ENCODE data around the gene CA12.

CA12 gene

GRCh38 chr15:63401714-63402497, 20.3 kb upstream of the CA12 start:
- DNase-seq = no peak

DNA sequence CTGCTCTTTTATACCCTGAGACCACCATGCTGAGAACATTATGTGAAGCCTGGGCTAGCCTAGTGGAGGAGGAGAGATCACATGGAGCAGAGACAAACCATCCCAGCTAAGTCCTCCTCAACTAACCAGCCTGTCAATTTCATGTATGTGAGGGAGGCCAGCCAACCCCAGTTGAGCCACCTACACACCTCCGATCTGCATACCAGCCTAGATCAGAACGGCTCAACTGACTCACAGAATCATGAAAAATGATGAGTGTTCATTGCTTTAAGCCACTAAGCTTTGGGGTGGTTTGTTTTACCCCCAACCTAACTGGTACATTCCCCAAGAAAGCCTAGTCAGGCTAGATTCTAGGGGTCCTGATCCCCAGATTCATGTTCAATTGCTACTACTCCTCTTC, 19.4 kb upstream of the CA12 start:
- no peak for DNase-seq

DNA sequence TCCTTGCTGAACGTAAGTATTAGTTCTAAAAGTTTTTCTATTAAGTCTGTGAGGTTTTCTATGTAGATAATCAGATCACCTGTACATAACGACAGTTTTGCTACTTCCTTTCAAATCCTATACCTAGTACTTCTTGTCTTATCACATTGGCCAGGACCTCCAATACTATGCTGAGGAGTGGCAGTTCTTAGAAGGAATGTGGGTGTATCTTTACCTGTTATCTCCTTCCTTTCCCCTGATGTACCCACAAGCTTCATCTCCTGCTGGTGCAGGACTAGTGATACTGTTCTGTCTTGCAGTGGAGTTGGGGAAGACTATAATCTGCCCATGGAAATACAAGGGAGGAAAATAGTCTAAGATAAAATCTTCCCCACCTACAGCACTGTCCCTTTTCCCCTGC, 16.8 kb upstream of the CA12 start:
- DNase-seq = no peak

DNA sequence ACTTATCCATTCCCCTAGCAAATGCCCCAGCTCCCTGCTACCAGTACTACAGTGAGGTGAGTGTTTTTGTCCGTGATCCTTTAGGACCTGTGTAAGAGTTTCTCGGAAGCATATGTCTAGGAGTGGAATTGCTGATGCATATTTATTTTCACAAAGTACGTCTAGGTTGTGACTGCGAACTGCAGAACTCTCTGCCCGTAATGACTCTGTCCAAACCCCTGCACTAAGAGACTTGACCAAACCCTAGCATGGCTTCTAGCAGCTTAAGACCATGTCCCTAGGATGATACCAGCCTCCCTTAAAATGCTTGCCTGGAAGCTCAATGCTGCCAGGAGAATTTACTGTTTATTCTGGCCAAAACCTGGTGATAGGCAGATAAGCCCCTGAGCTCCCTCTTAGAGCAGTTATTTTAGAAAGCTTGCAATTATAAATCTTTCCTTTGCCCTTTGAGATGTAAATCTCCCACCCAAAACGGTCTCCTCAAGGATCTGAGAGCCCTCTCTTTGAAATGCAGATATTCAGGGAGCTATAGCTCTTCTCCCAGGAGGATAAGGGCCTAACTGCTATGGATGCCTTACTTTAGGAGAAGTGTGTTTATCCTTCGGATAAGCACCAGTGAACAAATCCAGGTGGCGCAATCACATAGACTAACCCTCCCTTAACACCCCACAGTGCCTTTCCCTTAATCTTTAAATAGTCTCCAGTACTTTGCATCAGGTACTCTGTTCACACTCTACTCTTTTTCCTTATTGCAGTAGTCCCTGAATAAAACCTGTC, 14.7 kb upstream of the CA12 start:
- DNase-seq = no peak

DNA sequence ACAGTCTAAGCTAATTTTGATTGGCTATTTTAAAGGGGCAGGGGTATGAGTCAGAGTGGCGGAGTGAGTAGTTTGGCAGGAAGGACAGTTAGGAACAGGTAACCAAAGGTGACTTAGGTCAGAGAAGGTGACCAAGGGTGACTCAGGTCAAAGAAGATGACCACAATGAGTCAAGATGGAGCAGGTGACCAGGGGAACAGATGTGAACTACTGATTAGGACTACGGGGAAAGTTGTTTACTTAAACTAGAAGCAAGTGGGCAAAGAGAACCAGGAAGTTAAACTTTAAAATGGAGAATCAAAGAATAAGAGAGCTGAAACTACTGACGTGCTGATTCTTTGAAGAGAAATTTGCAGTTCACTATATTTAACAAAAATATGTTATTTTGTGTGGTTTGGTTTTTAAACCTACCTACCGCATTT, 14.1 kb upstream of the CA12 start:
- DNase-seq = no peak

DNA sequence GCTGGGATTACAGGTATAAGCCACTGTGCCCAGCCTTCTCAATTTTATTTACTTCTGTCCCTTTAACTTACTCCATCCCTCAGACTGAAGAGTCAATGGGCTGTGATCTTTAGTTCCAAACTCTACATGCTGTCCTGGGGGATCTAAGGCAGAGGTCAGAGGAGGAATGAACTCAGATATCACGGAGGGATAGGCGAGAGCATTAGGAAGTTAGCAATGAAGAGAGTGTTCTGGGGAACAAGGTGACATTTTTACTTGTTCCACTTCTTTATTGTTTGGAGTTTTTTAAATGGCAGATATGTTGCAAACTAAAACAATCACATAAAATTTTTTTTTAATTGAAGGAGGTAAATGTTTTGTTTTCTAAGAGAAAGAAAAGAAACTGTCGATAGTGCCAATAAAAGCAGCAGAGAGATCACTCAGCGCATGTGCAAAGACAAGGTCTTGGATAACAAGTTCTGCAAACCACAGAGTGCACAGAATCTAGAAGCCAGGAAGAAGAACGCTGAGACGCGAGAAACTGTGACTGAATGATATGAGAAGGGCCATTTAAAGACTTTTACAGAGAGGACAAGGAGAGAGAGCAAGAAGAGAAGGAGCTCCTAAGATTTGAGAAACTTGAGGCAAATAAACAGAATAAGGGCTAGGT, 10.8 kb upstream of the CA12 start:
- no peak for DNase-seq

- no peak for DNase-seq
Observed at GRCh38 chr15:63391669-63392360, 10.2 kb upstream of the CA12 start.

GRCh38 chr15:63390689-63391088, 9.0 kb upstream of the CA12 start:
- no peak for DNase-seq

- no peak for DNase-seq
Observed at GRCh38 chr15:63389902-63390670, 8.4 kb upstream of the CA12 start.

DNA sequence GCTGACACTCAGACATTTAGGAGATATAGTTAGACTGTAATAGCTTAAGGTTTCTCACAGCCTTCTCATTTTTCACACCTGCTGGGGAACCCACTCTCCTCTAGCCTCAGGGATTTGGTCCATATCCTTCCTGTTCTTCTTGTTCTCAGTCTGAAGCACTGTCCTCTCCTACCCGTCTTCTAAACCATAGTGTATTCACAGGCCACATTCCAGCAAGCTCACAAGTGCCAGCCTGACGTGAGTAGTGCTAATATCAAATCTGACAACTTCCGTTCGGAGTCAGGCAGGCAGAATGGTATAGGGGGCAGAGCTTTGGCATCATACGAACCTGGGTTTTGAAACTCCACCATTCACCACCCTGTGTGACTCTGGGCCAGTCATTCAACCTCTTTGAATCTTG, 6.9 kb upstream of the CA12 start:
- DNase-seq = no peak

DNA sequence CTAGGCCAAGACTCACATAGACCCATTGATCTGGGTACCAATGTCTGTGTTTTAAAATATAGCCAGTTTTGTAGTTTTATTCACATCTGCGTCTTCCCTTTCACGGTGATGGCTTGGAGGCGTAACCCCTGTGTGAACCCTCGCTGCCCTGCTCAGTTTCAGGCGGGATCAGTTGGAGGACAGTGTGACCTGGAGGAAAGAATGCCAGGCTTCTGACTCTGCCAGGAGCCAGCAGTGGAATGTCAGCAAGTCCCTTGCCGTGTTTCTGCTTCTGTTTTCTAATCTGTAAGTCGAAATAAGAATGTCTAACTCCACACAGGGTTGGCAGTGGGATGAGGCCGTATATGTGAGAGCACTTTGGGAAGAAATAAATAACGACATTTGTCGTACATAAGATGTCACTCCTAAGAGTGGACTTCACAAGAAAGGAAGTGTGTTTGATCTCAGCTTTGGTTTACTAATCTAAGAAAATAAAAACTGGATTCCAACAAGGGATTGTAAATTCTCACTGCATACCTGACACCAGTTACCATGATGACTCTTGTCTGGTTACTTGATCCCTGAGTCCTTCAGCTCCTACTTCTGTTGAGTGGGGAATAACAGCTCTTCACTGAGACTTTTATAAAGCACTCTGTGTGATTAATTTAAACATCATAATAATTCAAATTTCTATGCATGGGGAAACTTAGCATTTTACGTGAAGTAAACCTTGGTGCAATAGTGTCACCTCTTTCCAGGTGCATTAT, 6.3 kb upstream of the CA12 start:
- no peak for DNase-seq

GRCh38 chr15:63385911-63386531, 4.4 kb upstream of the CA12 start:
- no peak for DNase-seq

- no peak for DNase-seq
Observed at GRCh38 chr15:63384906-63385305, 3.3 kb upstream of the CA12 start.

DNA sequence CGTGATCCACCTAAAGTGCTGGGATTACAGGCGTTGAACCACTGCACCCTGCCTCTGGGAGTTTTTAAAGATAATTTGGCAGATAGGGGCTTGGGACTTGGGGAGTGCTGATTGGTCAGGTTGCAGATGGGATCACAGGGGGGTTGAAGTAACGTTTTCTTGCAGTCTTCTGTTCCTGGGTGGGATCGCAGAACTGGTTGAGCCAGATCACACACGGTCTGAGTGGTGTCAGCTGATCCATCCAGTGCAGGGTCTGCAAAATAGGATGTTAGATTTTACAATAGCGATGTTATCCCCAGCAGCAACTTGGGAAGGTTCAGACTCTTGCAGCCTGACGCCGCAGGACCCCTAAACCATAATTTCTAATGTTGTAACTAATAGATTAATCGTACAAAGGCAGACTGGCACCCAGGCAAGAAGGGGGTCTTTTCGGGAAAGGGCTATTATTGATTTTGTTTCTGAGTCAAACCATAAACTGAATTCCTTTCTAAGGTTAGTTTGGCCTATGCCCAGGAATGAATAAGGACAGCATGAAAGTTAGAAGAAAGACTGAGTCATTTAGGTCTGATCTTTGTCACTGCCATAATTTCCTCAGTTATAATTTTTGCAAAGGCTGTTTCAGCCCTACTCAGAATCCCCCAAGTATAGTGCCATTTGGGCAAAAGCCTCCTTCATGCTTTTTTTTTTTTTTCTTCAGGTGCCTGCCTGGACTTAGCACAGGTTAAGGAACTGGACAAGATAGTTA, 1.5 kb upstream of the CA12 start:
- no peak for DNase-seq

DNA sequence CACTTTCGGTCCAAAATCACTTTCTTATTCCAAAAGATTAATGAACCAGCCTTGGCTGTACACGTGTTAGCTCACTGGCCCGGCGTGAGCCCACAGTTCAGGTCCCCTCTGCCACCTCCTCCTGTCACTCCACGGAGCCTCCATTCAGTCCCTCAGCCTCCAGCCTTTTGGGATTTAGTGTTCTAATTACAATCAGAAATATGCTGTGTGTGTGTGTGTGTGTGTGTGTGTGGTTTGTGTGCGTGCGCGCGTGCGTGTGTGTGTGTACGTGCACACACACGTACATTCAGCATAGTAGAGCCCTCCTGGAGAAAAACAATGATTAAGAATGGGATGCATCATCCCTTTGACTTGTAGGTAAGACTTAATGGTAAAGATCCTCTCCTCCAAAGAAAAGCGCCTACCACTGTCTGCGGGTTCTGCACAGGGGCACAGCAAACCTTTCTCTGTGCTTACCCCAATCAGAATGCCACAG, 801 bp downstream of the CA12 start:
- no peak for DNase-seq

- DNase-seq = no peak
Observed at GRCh38 chr15:63380151-63380807, 1.4 kb downstream of the CA12 start.

- DNase-seq = no peak
Observed at GRCh38 chr15:63379492-63380150, 2.0 kb downstream of the CA12 start.

- no peak for DNase-seq
Observed at GRCh38 chr15:63378946-63379345, 2.7 kb downstream of the CA12 start.

Data from midbrain (tissue), 1 donor.